WTC11 (cell line): Measurements from ENCODE around the gene PTP4A1. TPM values are rescaled to one million over a fixed set of nuclear protein-coding genes. Genes with fewer than 3 reads are reported as not detected.
A peak's percentile ranks its signal among the peaks of the same experiment; 100 is the strongest.

Experiments used
- ATAC-seq: fragments of 200-7000 bp; cut with Tn5 transposase; 2 replicates; pipeline ENCODE4 v1.10.0; 2021; ENCODE audit warnings: mild to moderate bottlenecking, moderate library complexity
- CTCF ChIA-PET: fragments of 300-600 bp; sonication (Branson Sonifier 250); formaldehyde crosslinking; loops from one replicate; lab custom pipeline; 2021; ENCODE audit warnings: antibody characterized with exemption; lab: Charles Lee
- POLR2A ChIA-PET: fragments of 350-600 bp; sonication (Branson Sonifier 250); formaldehyde crosslinking; loops from one replicate; lab custom pipeline; 2021; ENCODE audit warnings: antibody characterized with exemption; lab: Charles Lee
- DNase-seq: peaks from one replicate; pipeline ENCODE4 v3.0.0; 2021; ENCODE audit warnings: low spot score
- H3K27ac Mint-ChIP-seq: 2 replicates; pipeline ENCODE4 v1.8.0; 2021; ENCODE audit warnings: mixed read lengths
- H3K27me3 Mint-ChIP-seq: 2 replicates; pipeline ENCODE4 v1.8.0; 2021; ENCODE audit warnings: low read depth, mild to moderate bottlenecking, moderate library complexity, mixed read lengths
- H3K36me3 Mint-ChIP-seq: 2 replicates; pipeline ENCODE4 v1.8.0; 2021; ENCODE audit warnings: mixed read lengths
- H3K4me1 Mint-ChIP-seq: 2 replicates; pipeline ENCODE4 v1.8.0; 2022; ENCODE audit warnings: mixed read lengths
- H3K4me3 Mint-ChIP-seq: 2 replicates; pipeline ENCODE4 v1.8.0; 2021; ENCODE audit warnings: mild to moderate bottlenecking, moderate library complexity, mixed read lengths
- H3K9me3 Mint-ChIP-seq: 2 replicates; pipeline ENCODE4 v1.8.0; 2021; ENCODE audit warnings: mixed read lengths
- AR ChIP-seq: fragments of 250-450 bp; sonication (Bioruptor Pico); IDR thresholded peaks from 2 replicates; pipeline ENCODE4 v1.9.0; 2021; ENCODE audit warnings: mild to moderate bottlenecking
- ATF2 ChIP-seq: sonication (generic); formaldehyde crosslinking; IDR thresholded peaks from 2 replicates; pipeline ENCODE4 v1.8.1; 2022; ENCODE audit warnings: low read depth, missing genetic modification reagents, borderline replicate concordance
- CREM ChIP-seq: sonication (generic); formaldehyde crosslinking; IDR thresholded peaks from 2 replicates; pipeline ENCODE4 v1.8.1; 2022; ENCODE audit warnings: mild to moderate bottlenecking, missing genetic modification reagents, moderate library complexity
- ELF4 ChIP-seq: sonication (generic); formaldehyde crosslinking; IDR thresholded peaks from 2 replicates; pipeline ENCODE4 v1.8.1; 2022; ENCODE audit warnings: low read depth, mild to moderate bottlenecking, moderate library complexity, missing genetic modification reagents
- EMX1 ChIP-seq: fragments of 250-450 bp; sonication (Bioruptor Pico); IDR thresholded peaks from 2 replicates; pipeline ENCODE4 v1.8.0; 2021; ENCODE audit warnings: mild to moderate bottlenecking
- ETV6 ChIP-seq: sonication (generic); formaldehyde crosslinking; IDR thresholded peaks from 2 replicates; pipeline ENCODE4 v1.8.1; 2022; ENCODE audit warnings: mild to moderate bottlenecking, missing genetic modification reagents
- GABPB1 ChIP-seq: sonication (generic); formaldehyde crosslinking; IDR thresholded peaks from 2 replicates; pipeline ENCODE4 v1.8.1; 2023; ENCODE audit warnings: mild to moderate bottlenecking, missing genetic modification reagents
- GRHL2 ChIP-seq: fragments of 250-450 bp; sonication (Bioruptor Pico); IDR thresholded peaks from 2 replicates; pipeline ENCODE4 v1.8.0; 2022; ENCODE audit warnings: mild to moderate bottlenecking, moderate library complexity; ENCODE audit not compliant: insufficient replicate concordance, severe bottlenecking
- IRF1 ChIP-seq: sonication (generic); formaldehyde crosslinking; IDR thresholded peaks from 2 replicates; pipeline ENCODE4 v1.8.0; 2023; ENCODE audit warnings: missing genetic modification reagents
- NFYB ChIP-seq: sonication (generic); formaldehyde crosslinking; conservative IDR thresholded peaks from 2 replicates; pipeline ENCODE4 v1.8.0; 2022; ENCODE audit warnings: low read depth, missing genetic modification reagents
- OVOL2 ChIP-seq: fragments of 250-450 bp; sonication (Bioruptor Pico); IDR thresholded peaks from 2 replicates; pipeline ENCODE4 v1.9.0; 2021; ENCODE audit warnings: mild to moderate bottlenecking, borderline replicate concordance
- PREB ChIP-seq: sonication (generic); formaldehyde crosslinking; IDR thresholded peaks from 2 replicates; pipeline ENCODE4 v1.8.1; 2022; ENCODE audit warnings: mild to moderate bottlenecking, missing genetic modification reagents, moderate library complexity, borderline replicate concordance
- TCF7 ChIP-seq: sonication (generic); formaldehyde crosslinking; IDR thresholded peaks from 2 replicates; pipeline ENCODE4 v1.8.0; 2022; ENCODE audit warnings: mild to moderate bottlenecking, low read depth, missing genetic modification reagents, moderate library complexity
- ZBTB43 ChIP-seq: sonication (generic); formaldehyde crosslinking; IDR thresholded peaks from 2 replicates; pipeline ENCODE4 v1.8.1; 2023; ENCODE audit warnings: mild to moderate bottlenecking, missing genetic modification reagents
- ZMAT4 ChIP-seq: fragments of 250-450 bp; sonication (Bioruptor Pico); IDR thresholded peaks from 2 replicates; pipeline ENCODE4 v1.9.0; 2021; ENCODE audit warnings: mild to moderate bottlenecking
- ZNF138 ChIP-seq: sonication (generic); formaldehyde crosslinking; conservative IDR thresholded peaks from 2 replicates; pipeline ENCODE4 v1.8.1; 2022; ENCODE audit warnings: mild to moderate bottlenecking, moderate library complexity, missing genetic modification reagents
- ZNF281 ChIP-seq: sonication (generic); formaldehyde crosslinking; IDR thresholded peaks from 2 replicates; pipeline ENCODE4 v1.8.0; 2023; ENCODE audit warnings: mild to moderate bottlenecking, missing genetic modification reagents
- total RNA-seq: library from RNA; stranded (reverse); gene quantifications from 3 replicates; pipeline ENCODE4 v1.2.3, GENCODE V29; 2021

The PTP4A1 gene
- total RNA-seq, 1 experiment from 2014 or later = 56.9 TPM

GRCh38 chr6:63571361-63572043 is 778 bp upstream of the PTP4A1 start:
- ChIA-PET CTCF (no interaction called here), POLR2A (no interaction called here)
- TF ChIP-seq GABPB1 (CRISPR knock-in tag) = peak; percentile 49
- TF ChIP-seq ZBTB43 (CRISPR knock-in tag) = no peak
- Mint-ChIP-seq H3K27me3 (peaks cover 31% of the 10 kb centered on the region), H3K9me3 (peaks cover 18% of the 10 kb centered on the region), H3K4me3 (peak overlapping the region; percentile 82), H3K4me1 (peaks cover 31% of the 10 kb centered on the region), H3K36me3 (peaks cover 28% of the 10 kb centered on the region), H3K27ac (peak overlapping the region; percentile 97)
- ATAC-seq = no peak
- DNase-seq = peak; percentile 13

GRCh38 chr6:63572747-63573075 is 431 bp downstream of the PTP4A1 start:
- no peak overlapping the region for H3K27ac Mint-ChIP-seq
- no peak for ATAC-seq
- H3K27me3 Mint-ChIP-seq = peaks cover 26% of the 10 kb centered on the region; the same call in 1 of the 2 replicates
- peak overlapping the region; percentile 94 for H3K4me3 Mint-ChIP-seq
- ChIA-PET POLR2A (interaction anchor here (1.3 to 1.5 kb wide), 2 partner anchors 63 to 108 kb away, joined by 8 to 14 read pairs; partner anchors contain the start of gene PHF3), CTCF (interaction anchor here (2.3 kb wide), 1 partner anchor 25 kb away, joined by 16 read pairs; no protein-coding TSS in a partner anchor)
- peaks cover 30% of the 10 kb centered on the region for H3K4me1 Mint-ChIP-seq
- TF ChIP-seq EMX1 (CRISPR knock-in tag) = no peak
- TF ChIP-seq ZMAT4 (CRISPR knock-in tag) = no peak
- no peak for TF ChIP-seq PREB (CRISPR knock-in tag)
- no peak for TF ChIP-seq GRHL2 (CRISPR knock-in tag)
- TF ChIP-seq ELF4 (CRISPR knock-in tag) = no peak
- TF ChIP-seq ZNF138 (CRISPR knock-in tag) = no peak
- TF ChIP-seq ATF2 (CRISPR knock-in tag) = no peak
- no peak for TF ChIP-seq NFYB
- TF ChIP-seq ZBTB43 (CRISPR knock-in tag) = no peak
- TF ChIP-seq CREM = no peak
- no peak for TF ChIP-seq IRF1 (CRISPR knock-in tag)
- no peak for TF ChIP-seq TCF7
- no peak for TF ChIP-seq ETV6 (CRISPR knock-in tag)
- TF ChIP-seq OVOL2 (CRISPR knock-in tag) = no peak
- TF ChIP-seq AR (CRISPR knock-in tag) = no peak
- TF ChIP-seq ZNF281 (CRISPR knock-in tag) = no peak
- DNase-seq = no peak
- peaks cover 33% of the 10 kb centered on the region for H3K36me3 Mint-ChIP-seq
- H3K9me3 Mint-ChIP-seq = peaks cover 6% of the 10 kb centered on the region
